ENCODE measurements around the gene SGMS1. TPM values are rescaled to one million over a fixed set of nuclear protein-coding genes. Genes with fewer than 3 reads are reported as not detected.
"Not testable (repeated sequence)": the region's sequence is repeated elsewhere in the genome, so short reads cannot be mapped to it uniquely, and the experiment has no call there.

Gene SGMS1
- total and polyA plus RNA-seq, 12 donors: 7.3 to 24.3 (median 17.1) TPM

GRCh38 chr10:50546287-50546686, 77.5 kb downstream of the SGMS1 start:
- DNase-seq; H3K4me3 ChIP-seq; ATAC-seq; intact Hi-C loops (cut with DNase I); H3K9me3 ChIP-seq; H3K27me3 ChIP-seq; H3K36me3 ChIP-seq; H3K27ac ChIP-seq: not testable (repeated sequence)
- 80 to 90% methylated on average over 1 of the region's 1 CpG for WGBS, 2 donors
- peaks cover 0 to 60% (median 36%) of the 10 kb centered on the region in 9 donors for H3K4me1 ChIP-seq

GRCh38 chr10:50545846-50546245, 77.9 kb downstream of the SGMS1 start:
- peaks cover 0 to 57% (median 36%) of the 10 kb centered on the region in 9 donors for H3K4me1 ChIP-seq

GRCh38 chr10:50544857-50545429, 78.8 kb downstream of the SGMS1 start:
- peaks cover 2 to 56% (median 37%) of the 10 kb centered on the region in 9 donors for H3K4me1 ChIP-seq
- DNase-seq (no peak), ATAC-seq (no peak)
- no peak overlapping the region for H3K27ac ChIP-seq
- no peaks in the 10 kb centered on the region for H3K36me3 ChIP-seq
- H3K27me3 ChIP-seq: no peaks in the 10 kb centered on the region
- H3K9me3 ChIP-seq: peaks cover 0 to 8% (median 7%) of the 10 kb centered on the region in 11 donors
- TF ChIP-seq CTCF (IDR thresholded peaks at IDR 0.05): no peak
- intact Hi-C loops (cut with DNase I): no loop called here
- 92 to 96% methylated on average over 6 of the region's 6 CpGs for WGBS, 2 donors
- H3K4me3 ChIP-seq: no peak overlapping the region

More at GRCh38 chr10:50545846-50546245, 77.9 kb downstream of the SGMS1 start:
- Histone ChIP-seq H3K36me3 (no peaks in the 10 kb centered on the region), H3K27ac (no peak overlapping the region), H3K9me3 (peaks cover 0 to 8% (median 7%) of the 10 kb centered on the region in 11 donors), H3K4me3 (no peak overlapping the region), H3K27me3 (no peaks in the 10 kb centered on the region)
- no peak for TF ChIP-seq CTCF (IDR thresholded peaks at IDR 0.05)
- intact Hi-C loops (cut with DNase I): no loop called here
- ATAC-seq: no peak
- DNase-seq: no peak
- 19 to 43% methylated on average over 1 of the region's 1 CpG for WGBS, 2 donors

GRCh38 chr10:50544095-50544856, 79.5 kb downstream of the SGMS1 start:
- H3K4me1 ChIP-seq: peaks cover 3 to 55% (median 31%) of the 10 kb centered on the region in 9 donors
- no peaks in the 10 kb centered on the region for H3K27me3 ChIP-seq
- intact Hi-C loops (cut with DNase I): no loop called here
- no peak for DNase-seq
- H3K4me3 ChIP-seq: no peak overlapping the region
- 84 to 95% methylated on average over 3 of the region's 3 CpGs for WGBS, 2 donors
- H3K36me3 ChIP-seq: no peaks in the 10 kb centered on the region
- H3K9me3 ChIP-seq: peaks cover 0 to 8% (median 7%) of the 10 kb centered on the region in 11 donors
- no peak for TF ChIP-seq CTCF (IDR thresholded peaks at IDR 0.05)
- ATAC-seq: no peak
- no peak overlapping the region for H3K27ac ChIP-seq

- H3K4me1 ChIP-seq: peaks cover 8 to 61% (median 36%) of the 10 kb centered on the region in 9 donors
- DNase-seq (no peak), ATAC-seq (no peak)
- intact Hi-C loops (cut with DNase I): no loop called here
- no peaks in the 10 kb centered on the region for H3K36me3 ChIP-seq
- no peak for TF ChIP-seq CTCF (IDR thresholded peaks at IDR 0.05)
- H3K4me3 ChIP-seq: no peak overlapping the region
- no peak overlapping the region for H3K27ac ChIP-seq
- H3K27me3 ChIP-seq: no peaks in the 10 kb centered on the region
- peaks cover 0 to 3% (median under 1%) of the 10 kb centered on the region in 11 donors for H3K9me3 ChIP-seq
Observed at GRCh38 chr10:50542871-50543270, 80.9 kb downstream of the SGMS1 start.

All from heart right ventricle (tissue), 16 donors.